DOHH2 (cell line): ENCODE measurements around the gene GRK1.

Experiments used
- CTCF ChIP-seq: fragments of 200-600 bp; sonication (generic); IDR thresholded peaks from one replicate; pipeline ENCODE4 v1.5.1; 2014; ENCODE audit warnings: antibody characterized with exemption, mild to moderate bottlenecking, low read depth, low read length; ENCODE audit not compliant: poor library complexity, severe bottlenecking
- EZH2phosphoT487 ChIP-seq: fragments of 200-600 bp; sonication (generic); IDR thresholded peaks from 2 replicates; pipeline ENCODE4 v1.6.1; 2017; ENCODE audit warnings: borderline replicate concordance, mild to moderate bottlenecking, antibody characterized with exemption, low read length, moderate library complexity, mixed read lengths

GRCh38 chr13:113723410-113724015 is 56.5 kb downstream of the GRK1 start:
- TF ChIP-seq EZH2phosphoT487: no peak
- no peak for TF ChIP-seq CTCF
